ENCODE data around the gene B4GALT6.

GRCh38 chr18:31574359-31574758 is 110.0 kb downstream of the B4GALT6 start:
- TF ChIP-seq ZNF274 (IDR thresholded peaks at IDR 0.05; ENCODE audit: low read depth, low read length) (no peak), YY1 (IDR thresholded peaks at IDR 0.05; ENCODE audit: insufficient read depth, insufficient read length) (no peak), SUZ12 (IDR thresholded peaks at IDR 0.05; ENCODE audit: extremely low read depth, insufficient read depth, insufficient read length) (no peak)
